ENCODE results near the gene ABCC1.

- TF ChIP-seq CTCF (conservative IDR thresholded peaks at IDR 0.05; ENCODE audit: low read length): no peak
- no peak for TF ChIP-seq EZH2phosphoT487 (IDR thresholded peaks at IDR 0.05; ENCODE audit: borderline replicate concordance)
Observed at GRCh38 chr16:16124438-16124837, 175.0 kb downstream of the ABCC1 start.

Measured in Loucy (cell line).